Parathyroid adenoma (tissue), 2 donors: ENCODE data around the gene TBC1D22B.

Experiments used
- H2AFZ ChIP-seq: fragments of 300-600 bp; sonication (generic); one replicate; pipeline ENCODE4 v1.7.0; 2017; ENCODE audit warnings: antibody characterized with exemption, mild to moderate bottlenecking
- H3K27ac ChIP-seq: fragments of 300-600 bp; sonication (generic); one replicate; pipeline ENCODE4 v1.7.0; 2017
- H3K27me3 ChIP-seq: fragments of 300-600 bp; sonication (generic); one replicate; pipeline ENCODE4 v1.7.0; 2017; ENCODE audit warnings: low read length; ENCODE audit not compliant: control insufficient read depth, insufficient read depth
- H3K36me3 ChIP-seq: fragments of 300-600 bp; sonication (generic); one replicate; pipeline ENCODE4 v1.7.0; 2017; ENCODE audit warnings: low read length; ENCODE audit not compliant: control insufficient read depth, insufficient read depth
- H3K4me1 ChIP-seq: fragments of 300-600 bp; sonication (generic); one replicate; pipeline ENCODE4 v1.7.0; 2017; ENCODE audit warnings: control low read depth
- H3K4me2 ChIP-seq: fragments of 300-600 bp; sonication (generic); one replicate; pipeline ENCODE4 v1.7.0; 2017; ENCODE audit warnings: low read length
- H3K4me3 ChIP-seq: fragments of 300-600 bp; sonication (generic); one replicate; pipeline ENCODE4 v1.7.0; 2017; ENCODE audit warnings: low read depth, low read length
- H3K79me2 ChIP-seq: fragments of 300-600 bp; sonication (generic); one replicate; pipeline ENCODE4 v1.7.0; 2017; ENCODE audit warnings: control low read depth
- H3K9ac ChIP-seq: fragments of 300-600 bp; sonication (generic); one replicate; pipeline ENCODE4 v1.7.0; 2017; ENCODE audit warnings: mild to moderate bottlenecking
- H3K9me3 ChIP-seq: fragments of 300-600 bp; sonication (generic); one replicate; pipeline ENCODE4 v1.7.0; 2017; ENCODE audit warnings: low read length; ENCODE audit not compliant: control insufficient read depth
- CTCF ChIP-seq: fragments of 300-600 bp; sonication (generic); IDR thresholded peaks from one replicate; pipeline ENCODE4 v1.7.0; 2017; ENCODE audit warnings: antibody characterized with exemption, mild to moderate bottlenecking
- donor health status: primary hyperparathyroidism.

Gene TBC1D22B

GRCh38 chr6:37221585-37222124, 35.9 kb upstream of the TBC1D22B start:
- H3K4me2 ChIP-seq, result peak overlapping the region; percentile 61
- no peaks in the 10 kb centered on the region for H3K36me3 ChIP-seq
- H2AFZ ChIP-seq, result peak overlapping the region; percentile 99
- H3K4me1 ChIP-seq, result peaks cover 4% of the 10 kb centered on the region
- no peak for TF ChIP-seq CTCF
- peak overlapping the region; percentile 83 for H3K27ac ChIP-seq
- H3K9ac ChIP-seq, result peak overlapping the region; percentile 7
- no peaks in the 10 kb centered on the region for H3K27me3 ChIP-seq
- no peaks in the 10 kb centered on the region for H3K9me3 ChIP-seq
- no peaks in the 10 kb centered on the region for H3K79me2 ChIP-seq
- peak overlapping the region; percentile 52 for H3K4me3 ChIP-seq

- peaks cover 4% of the 10 kb centered on the region for H3K4me1 ChIP-seq
- no peaks in the 10 kb centered on the region for H3K36me3 ChIP-seq
- no peaks in the 10 kb centered on the region for H3K9me3 ChIP-seq
- peak overlapping the region; percentile 7 for H3K9ac ChIP-seq
- no peaks in the 10 kb centered on the region for H3K27me3 ChIP-seq
- H3K4me3 ChIP-seq, result peak overlapping the region; percentile 52
- H3K79me2 ChIP-seq, result no peaks in the 10 kb centered on the region
- H2AFZ ChIP-seq, result peak overlapping the region; percentile 99
- H3K27ac ChIP-seq, result peak overlapping the region; percentile 83
- no peak for TF ChIP-seq CTCF
- H3K4me2 ChIP-seq, result peak overlapping the region; percentile 61
Measured at GRCh38 chr6:37222125-37222967, 35.2 kb upstream of the TBC1D22B start.

- peaks cover 4% of the 10 kb centered on the region for H3K4me1 ChIP-seq
- H3K9ac ChIP-seq, result no peak overlapping the region
- peak overlapping the region; percentile 61 for H3K4me2 ChIP-seq
- H3K27ac ChIP-seq, result peak overlapping the region; percentile 83
- TF ChIP-seq CTCF, result no peak
- H3K79me2 ChIP-seq, result no peaks in the 10 kb centered on the region
- H3K27me3 ChIP-seq, result no peaks in the 10 kb centered on the region
- H3K9me3 ChIP-seq, result no peaks in the 10 kb centered on the region
- peak overlapping the region; percentile 99 for H2AFZ ChIP-seq
- H3K36me3 ChIP-seq, result no peaks in the 10 kb centered on the region
- H3K4me3 ChIP-seq, result peak overlapping the region; percentile 52
Measured at GRCh38 chr6:37222992-37223391, 34.6 kb upstream of the TBC1D22B start.

- Histone ChIP-seq H3K79me2 (no peaks in the 10 kb centered on the region), H3K36me3 (no peaks in the 10 kb centered on the region), H2AFZ (no peak overlapping the region), H3K4me1 (peaks cover 4% of the 10 kb centered on the region), H3K9me3 (no peaks in the 10 kb centered on the region), H3K4me3 (no peak overlapping the region), H3K27me3 (no peaks in the 10 kb centered on the region), H3K4me2 (no peak overlapping the region), H3K9ac (no peak overlapping the region), H3K27ac (no peak overlapping the region)
- no peak for TF ChIP-seq CTCF
Measured at GRCh38 chr6:37225350-37226169, 32.0 kb upstream of the TBC1D22B start.
